ENCODE measurements around the gene CAST.

Gene CAST

GRCh38 chr5:96808868-96809558 lies 146.8 kb downstream of the CAST start:
- peak overlapping the region; percentile 99 for H3K27ac ChIP-seq
- TF ChIP-seq CTCF (conservative IDR thresholded peaks at IDR 0.05), result no peak

- no peak for TF ChIP-seq CTCF (conservative IDR thresholded peaks at IDR 0.05)
Observed at GRCh38 chr5:96809921-96810320, 147.7 kb downstream of the CAST start.

GRCh38 chr5:96812851-96813250 lies 150.7 kb downstream of the CAST start:
- no peak for TF ChIP-seq CTCF (conservative IDR thresholded peaks at IDR 0.05)
- no peak overlapping the region for H3K27ac ChIP-seq

More at GRCh38 chr5:96809921-96810320, 147.7 kb downstream of the CAST start:
- no peak overlapping the region for H3K27ac ChIP-seq

GRCh38 chr5:96814041-96814440 lies 151.9 kb downstream of the CAST start:
- TF ChIP-seq CTCF (conservative IDR thresholded peaks at IDR 0.05), result no peak
- H3K27ac ChIP-seq, result no peak overlapping the region

GRCh38 chr5:96816411-96816939 lies 154.3 kb downstream of the CAST start:
- H3K27ac ChIP-seq, result no peak overlapping the region
- TF ChIP-seq CTCF (conservative IDR thresholded peaks at IDR 0.05), result no peak

GRCh38 chr5:96816991-96817390 lies 154.8 kb downstream of the CAST start:
- TF ChIP-seq CTCF (conservative IDR thresholded peaks at IDR 0.05), result no peak
- H3K27ac ChIP-seq, result no peak overlapping the region

GRCh38 chr5:96817506-96817905 lies 155.3 kb downstream of the CAST start:
- peak overlapping the region; percentile 24; the same call in 1 of the 2 replicates for H3K27ac ChIP-seq

More at GRCh38 chr5:96817506-96817905, 155.3 kb downstream of the CAST start:
- no peak for TF ChIP-seq CTCF (conservative IDR thresholded peaks at IDR 0.05)

Data from VCaP (cell line).